Epidermal melanocyte (primary cell): ENCODE results near the gene CITED2.

Experiments used
- DNase-seq: peaks from one replicate; pipeline ENCODE4 v3.0.0; 2011; ENCODE audit warnings: low spot score; ENCODE audit not compliant: insufficient read length

The CITED2 gene

GRCh38 chr6:139330826-139331500, 43.5 kb downstream of the CITED2 start:
- no peak for DNase-seq

DNA sequence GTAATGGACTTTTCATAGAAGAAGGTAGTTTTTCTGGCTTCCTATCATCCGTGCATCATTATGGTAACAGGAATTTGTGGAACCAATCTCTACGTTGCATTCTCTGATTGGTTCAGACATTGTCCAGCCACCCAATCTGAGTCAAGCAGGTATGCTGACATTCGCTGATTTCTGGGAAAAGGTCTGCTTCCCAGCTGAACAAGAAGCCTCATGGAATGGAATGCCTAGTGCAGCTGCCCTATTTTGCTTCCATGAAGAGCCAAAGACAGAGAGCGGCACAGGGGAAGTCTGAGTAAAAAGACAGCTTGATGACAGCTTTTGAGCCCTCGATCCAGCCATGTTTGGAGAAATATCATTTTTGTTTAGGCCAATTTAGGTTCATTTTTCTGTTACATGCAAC, 44.1 kb downstream of the CITED2 start:
- no peak for DNase-seq

DNA sequence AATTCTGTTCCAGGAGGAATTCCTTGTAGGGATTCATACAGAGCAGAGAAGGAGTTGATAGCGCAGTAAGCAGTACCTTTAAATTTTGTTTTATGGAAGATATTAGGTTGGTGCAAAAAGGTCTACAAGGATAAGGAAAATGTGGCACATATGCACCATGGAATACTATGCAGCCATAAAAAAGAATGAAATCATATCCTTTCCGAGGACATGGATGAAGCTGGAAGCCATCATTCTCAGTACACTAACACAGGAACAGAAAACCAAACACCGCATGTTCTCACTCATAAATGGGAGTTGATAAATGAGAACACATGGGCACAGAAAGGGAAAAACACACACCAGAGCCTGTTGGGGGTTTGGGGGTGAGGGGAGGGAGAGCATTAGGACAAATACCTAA, 45.2 kb downstream of the CITED2 start:
- no peak for DNase-seq

- no peak for DNase-seq
Observed at GRCh38 chr6:139327038-139327437, 47.4 kb downstream of the CITED2 start.

- DNase-seq: no peak
Observed at GRCh38 chr6:139325686-139326085, 48.8 kb downstream of the CITED2 start.

- DNase-seq: no peak
Observed at GRCh38 chr6:139325125-139325524, 49.3 kb downstream of the CITED2 start.

GRCh38 chr6:139324301-139324555, 50.2 kb downstream of the CITED2 start:
- DNase-seq: no peak

DNA sequence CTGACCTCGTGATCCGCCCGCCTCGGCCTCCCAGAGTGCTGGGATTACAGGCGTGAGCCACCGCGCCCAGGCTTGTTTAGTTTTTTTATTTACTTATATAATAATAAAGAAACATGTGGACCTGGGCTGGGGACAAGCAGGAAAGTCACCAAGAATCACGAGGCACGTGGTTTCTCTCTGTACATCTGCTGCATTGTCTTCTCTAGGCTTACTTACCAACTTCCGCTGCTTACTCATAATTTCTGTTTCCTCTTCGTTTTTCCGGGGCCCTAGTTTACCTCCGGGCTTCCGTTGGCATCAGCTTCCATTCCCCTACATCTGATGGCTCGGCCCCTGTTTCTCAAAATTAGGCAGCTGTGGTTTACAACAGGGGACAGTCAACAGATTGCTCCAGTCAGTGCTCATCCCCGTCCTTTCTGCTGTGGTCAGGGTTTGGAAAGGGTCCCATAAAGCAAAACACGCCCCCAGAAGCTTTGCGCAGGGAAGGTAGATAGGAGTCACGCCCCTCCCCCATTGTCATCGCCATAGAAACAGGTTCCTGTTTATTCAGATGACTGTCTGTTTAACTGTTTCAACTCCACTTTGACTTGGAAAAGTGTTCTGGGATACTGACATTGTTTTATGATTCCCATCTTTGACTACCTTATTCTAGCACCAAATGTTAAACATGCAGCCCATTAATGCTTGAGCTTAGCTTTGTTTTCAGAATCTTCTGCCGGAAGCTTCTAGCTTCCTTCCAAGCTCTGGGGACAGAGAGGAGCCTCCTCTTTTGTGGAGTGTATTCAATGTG, 50.7 kb downstream of the CITED2 start:
- DNase-seq: peak; percentile 30
